ENCODE data around the gene KDM4B. TPM values are rescaled to one million over a fixed set of nuclear protein-coding genes. Genes with fewer than 3 reads are reported as not detected.
"Not testable (repeated sequence)": the region's sequence is repeated elsewhere in the genome, so short reads cannot be mapped to it uniquely, and the experiment has no call there.

Gene KDM4B
- total and polyA plus RNA-seq, 7 donors, result 9.3 to 45.9 (median 29.5) TPM

GRCh38 chr19:5154799-5155426 lies 186.0 kb downstream of the KDM4B start:
- no peak for TF ChIP-seq CTCF (IDR thresholded peaks at IDR 0.05)

GRCh38 chr19:5155586-5156210 lies 186.8 kb downstream of the KDM4B start:
- no peaks in the 10 kb centered on the region for H3K27me3 ChIP-seq (ENCODE audit: insufficient read depth in 3 of 3, low read length in 2 of 3)
- H3K36me3 ChIP-seq (ENCODE audit: insufficient read depth in 1 of 2, low read depth in 1 of 2), result peaks cover 0 to 17% of the 10 kb centered on the region in 2 donors
- DNase-seq, result no peak
- intact Hi-C loops (cut with DNase I), result no loop called here
- TF ChIP-seq CTCF (IDR thresholded peaks at IDR 0.05), result no peak
- no peak overlapping the region for H3K4me3 ChIP-seq
- no peak overlapping the region for H3K27ac ChIP-seq
- H3K9me3 ChIP-seq, result peaks cover 8% of the 10 kb centered on the region
- peak; percentile 39 to 75 (median 62) for ATAC-seq
- 29 to 47% (median 35%) methylated on average over 10 of the region's 10 CpGs for WGBS, 3 donors
- peaks cover 22% of the 10 kb centered on the region for H3K4me1 ChIP-seq

More at GRCh38 chr19:5154799-5155426, 186.0 kb downstream of the KDM4B start:
- Histone ChIP-seq H3K9me3 (peaks cover 8% of the 10 kb centered on the region), H3K4me3 (no peak overlapping the region), H3K36me3 (ENCODE audit: insufficient read depth in 1 of 2, low read depth in 1 of 2) (peaks cover 0 to 22% of the 10 kb centered on the region in 2 donors), H3K4me1 (peaks cover 22% of the 10 kb centered on the region), H3K27ac (no peak overlapping the region), H3K27me3 (ENCODE audit: insufficient read depth in 3 of 3, low read length in 2 of 3) (no peaks in the 10 kb centered on the region)
- DNase-seq (no peak), ATAC-seq (peak in 3 of 4 donors; percentile 10 to 49 (median 44))
- WGBS, 3 donors, result 31 to 47% (median 32%) methylated on average over 26 of the region's 26 CpGs
- intact Hi-C loops (cut with DNase I), result loop anchor here in 1 of 2 donors (5.0 kb wide), 1 partner anchor 108 kb away; no protein-coding TSS in a partner anchor

GRCh38 chr19:5156231-5156986 lies 187.5 kb downstream of the KDM4B start:
- intact Hi-C loops (cut with DNase I), result no loop called here
- ATAC-seq (peak; percentile 29 to 57 (median 50)), DNase-seq (no peak)
- H3K4me3 ChIP-seq, result no peak overlapping the region
- H3K9me3 ChIP-seq, result peaks cover 8% of the 10 kb centered on the region
- no peak for TF ChIP-seq CTCF (IDR thresholded peaks at IDR 0.05)
- no peak overlapping the region for H3K27ac ChIP-seq
- peaks cover 22% of the 10 kb centered on the region for H3K4me1 ChIP-seq
- H3K27me3 ChIP-seq (ENCODE audit: insufficient read depth in 3 of 3, low read length in 2 of 3), result no peaks in the 10 kb centered on the region
- 22 to 33% (median 24%) methylated on average over 23 of the region's 23 CpGs for WGBS, 3 donors
- H3K36me3 ChIP-seq (ENCODE audit: insufficient read depth in 1 of 2, low read depth in 1 of 2), result peaks cover 0 to 11% of the 10 kb centered on the region in 2 donors

- Histone ChIP-seq H3K27ac (no peak overlapping the region), H3K4me3 (no peak overlapping the region), H3K36me3 (ENCODE audit: insufficient read depth in 1 of 2, low read depth in 1 of 2) (peaks cover 0 to 4% of the 10 kb centered on the region in 2 donors), H3K9me3 (peaks cover 8% of the 10 kb centered on the region), H3K4me1 (peaks cover 22% of the 10 kb centered on the region), H3K27me3 (ENCODE audit: insufficient read depth in 3 of 3, low read length in 2 of 3) (no peaks in the 10 kb centered on the region)
- DNase-seq (no peak), ATAC-seq (no peak)
- intact Hi-C loops (cut with DNase I), result no loop called here
- 55 to 66% (median 56%) methylated on average over 4 of the region's 4 CpGs for WGBS, 3 donors
- TF ChIP-seq CTCF (IDR thresholded peaks at IDR 0.05), result no peak
Observed at GRCh38 chr19:5157186-5157585, 188.3 kb downstream of the KDM4B start.

- peaks cover 22% of the 10 kb centered on the region for H3K4me1 ChIP-seq
- H3K4me3 ChIP-seq; H3K27ac ChIP-seq; DNase-seq; ATAC-seq; H3K36me3 ChIP-seq (ENCODE audit: insufficient read depth in 1 of 2, low read depth in 1 of 2); H3K9me3 ChIP-seq; H3K27me3 ChIP-seq (ENCODE audit: insufficient read depth in 3 of 3, low read length in 2 of 3); intact Hi-C loops (cut with DNase I): not testable (repeated sequence)
- WGBS, 3 donors, result 93 to 98% (median 97%) methylated on average over 7 of the region's 7 CpGs
Observed at GRCh38 chr19:5158549-5159134, 189.7 kb downstream of the KDM4B start.

- H3K27me3 ChIP-seq (ENCODE audit: insufficient read depth in 3 of 3, low read length in 2 of 3); H3K36me3 ChIP-seq (ENCODE audit: insufficient read depth in 1 of 2, low read depth in 1 of 2); H3K4me3 ChIP-seq; H3K9me3 ChIP-seq; intact Hi-C loops (cut with DNase I); ATAC-seq; DNase-seq; H3K27ac ChIP-seq: not testable (repeated sequence)
- H3K4me1 ChIP-seq, result peaks cover 12% of the 10 kb centered on the region
- 81 to 93% (median 90%) methylated on average over 2 of the region's 2 CpGs for WGBS, 3 donors
Observed at GRCh38 chr19:5160158-5160795, 191.4 kb downstream of the KDM4B start.

Measured in psoas muscle (tissue), 8 donors.